HG02884 (cell line): ENCODE data around the gene PLD1.

Experiments
- ATAC-seq: cut with Tn5 transposase; IDR thresholded peaks from one replicate; pipeline ENCODE4 v1.9.1; 2021; ENCODE audit warnings: mild to moderate bottlenecking, moderate library complexity; ENCODE audit not compliant: unreplicated experiment

Gene PLD1

GRCh38 chr3:171837698-171838097, 27.4 kb upstream of the PLD1 start:
- no peak for ATAC-seq

GRCh38 chr3:171836855-171837254, 26.6 kb upstream of the PLD1 start:
- no peak for ATAC-seq

GRCh38 chr3:171835613-171836012, 25.3 kb upstream of the PLD1 start:
- no peak for ATAC-seq

- ATAC-seq: no peak
Measured at GRCh38 chr3:171835116-171835515, 24.8 kb upstream of the PLD1 start.

- ATAC-seq: no peak
Measured at GRCh38 chr3:171834461-171834801, 24.1 kb upstream of the PLD1 start.

DNA sequence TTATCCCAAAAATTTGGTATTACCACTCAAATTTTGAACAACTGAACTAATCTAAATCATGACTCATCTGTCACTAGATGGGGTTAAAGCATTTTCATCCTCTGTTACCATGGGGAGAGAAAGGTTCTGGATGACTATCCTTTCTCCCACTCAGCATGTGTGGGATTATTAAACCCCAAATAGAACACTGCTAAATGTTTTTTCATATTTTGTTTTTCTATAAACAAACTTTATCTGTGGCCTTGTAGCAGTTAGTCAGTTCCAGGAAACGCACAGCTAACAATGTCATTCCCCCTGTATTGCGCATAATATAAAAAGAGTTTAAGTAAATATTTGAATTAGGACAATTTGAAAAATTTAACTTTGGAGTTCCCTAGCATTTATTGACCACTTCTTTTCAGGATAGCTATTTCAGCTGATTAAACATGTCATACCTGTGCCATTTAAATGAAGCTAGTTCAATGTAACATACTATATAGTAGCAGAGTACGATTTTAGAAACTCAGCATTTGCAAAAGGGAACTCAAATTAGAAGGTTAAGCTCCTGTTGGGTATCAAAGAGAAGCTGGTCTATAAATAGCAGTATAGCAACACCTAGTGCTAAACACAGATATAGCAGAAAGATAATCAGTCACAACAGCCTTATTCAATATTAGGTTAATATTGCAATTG, 23.6 kb upstream of the PLD1 start:
- ATAC-seq: no peak

GRCh38 chr3:171832989-171833388, 22.7 kb upstream of the PLD1 start:
- no peak for ATAC-seq

DNA sequence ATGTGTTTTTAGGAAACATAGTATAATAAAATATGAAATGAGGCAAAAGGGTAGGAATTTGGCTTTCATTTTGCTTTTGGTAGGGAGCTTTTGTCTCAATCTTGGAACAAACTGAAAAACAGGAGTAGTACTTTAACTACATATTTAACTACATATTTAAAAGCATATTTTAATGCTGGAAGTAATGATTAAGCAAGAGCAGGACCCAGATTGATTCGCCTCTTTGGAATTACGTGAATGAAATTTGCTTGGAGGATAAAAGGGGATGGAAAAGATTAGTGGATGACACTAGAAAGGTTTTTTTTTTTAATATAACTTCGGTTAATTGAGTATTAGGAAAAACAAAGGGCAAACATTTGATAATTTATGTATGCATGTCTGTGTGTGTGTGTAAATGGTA, 21.7 kb upstream of the PLD1 start:
- ATAC-seq: no peak

DNA sequence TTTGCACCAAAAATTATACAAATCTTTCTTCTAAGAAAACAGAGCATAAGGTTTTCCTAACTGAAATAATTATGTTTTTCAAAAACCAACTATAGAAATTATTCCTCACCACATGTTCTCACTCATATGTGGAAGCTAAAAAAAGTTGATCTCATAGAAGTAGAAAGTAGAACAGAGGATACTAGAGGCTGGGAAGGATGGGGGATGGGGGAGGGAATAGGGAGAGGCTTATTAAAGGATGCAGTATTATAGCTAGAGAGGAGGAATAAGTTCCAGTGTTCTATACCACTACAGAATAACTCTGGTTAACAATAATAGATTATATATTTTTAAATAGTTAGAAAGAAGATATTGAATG, 20.2 kb upstream of the PLD1 start:
- ATAC-seq: no peak

DNA sequence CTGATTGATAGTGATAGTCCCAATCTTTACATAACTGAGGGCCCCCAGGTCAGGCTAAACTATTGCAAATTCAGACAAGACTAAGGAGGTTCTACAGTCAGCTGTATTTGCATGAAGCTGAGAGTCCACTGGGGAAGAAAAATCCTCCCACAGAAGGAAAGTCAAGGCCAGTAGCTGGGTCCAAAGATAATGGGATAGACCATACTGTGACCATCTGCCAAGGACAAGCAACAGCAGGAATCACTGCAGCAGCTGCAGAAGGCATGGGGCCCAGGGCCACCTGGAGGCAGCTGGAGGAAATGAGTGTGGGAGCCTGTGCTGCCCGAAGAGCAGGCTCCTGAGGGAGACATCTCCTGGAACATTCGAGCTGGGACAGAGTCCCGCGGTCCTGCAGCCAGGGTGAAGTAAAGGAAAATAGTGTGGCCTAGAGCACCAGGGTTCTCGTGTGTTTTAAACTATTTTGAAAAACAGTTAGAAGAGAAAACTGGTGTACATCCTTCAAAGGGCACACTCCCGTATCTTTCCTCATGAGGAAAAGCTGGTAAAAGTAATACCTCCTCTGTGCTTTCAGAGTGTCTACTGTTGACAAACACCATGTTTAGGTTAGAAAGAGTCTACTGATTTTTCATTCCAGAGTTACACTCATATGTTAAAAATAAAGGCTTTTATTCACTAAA, 19.7 kb upstream of the PLD1 start:
- no peak for ATAC-seq

GRCh38 chr3:171828902-171829770, 18.9 kb upstream of the PLD1 start:
- no peak for ATAC-seq

DNA sequence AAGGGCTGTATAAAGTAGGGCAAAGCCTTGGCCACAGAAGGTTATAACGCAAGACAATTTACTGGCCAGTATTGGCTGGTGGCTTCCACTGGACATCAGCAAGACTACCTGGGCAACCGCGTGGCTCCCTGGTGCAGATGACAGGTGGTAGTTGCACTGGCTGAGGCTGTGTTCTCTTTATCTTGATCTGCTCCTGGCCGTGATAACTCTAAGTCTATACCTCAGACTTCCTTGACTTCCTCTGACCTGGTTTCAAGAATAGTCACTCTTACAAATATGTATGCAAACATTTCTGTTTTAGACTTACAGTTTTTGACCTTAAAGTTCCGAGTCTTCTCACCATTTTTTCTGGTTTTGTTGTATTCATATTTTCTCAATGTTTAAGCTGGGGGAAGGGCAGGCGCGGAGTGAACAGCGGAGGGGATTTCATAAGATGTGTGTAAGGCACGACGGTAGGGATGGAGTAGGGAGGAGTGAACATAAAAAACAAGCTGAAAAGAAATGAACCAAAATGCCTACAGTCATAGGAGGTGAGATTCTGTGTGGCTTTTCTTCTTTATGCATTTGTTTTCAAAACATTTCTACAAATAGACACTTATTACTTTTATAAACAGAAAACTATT, 17.7 kb upstream of the PLD1 start:
- ATAC-seq: no peak

- ATAC-seq: no peak
Measured at GRCh38 chr3:171827385-171827784, 17.1 kb upstream of the PLD1 start.

- no peak for ATAC-seq
Measured at GRCh38 chr3:171825222-171825828, 15.0 kb upstream of the PLD1 start.

GRCh38 chr3:171824824-171825221, 14.5 kb upstream of the PLD1 start:
- ATAC-seq: no peak

DNA sequence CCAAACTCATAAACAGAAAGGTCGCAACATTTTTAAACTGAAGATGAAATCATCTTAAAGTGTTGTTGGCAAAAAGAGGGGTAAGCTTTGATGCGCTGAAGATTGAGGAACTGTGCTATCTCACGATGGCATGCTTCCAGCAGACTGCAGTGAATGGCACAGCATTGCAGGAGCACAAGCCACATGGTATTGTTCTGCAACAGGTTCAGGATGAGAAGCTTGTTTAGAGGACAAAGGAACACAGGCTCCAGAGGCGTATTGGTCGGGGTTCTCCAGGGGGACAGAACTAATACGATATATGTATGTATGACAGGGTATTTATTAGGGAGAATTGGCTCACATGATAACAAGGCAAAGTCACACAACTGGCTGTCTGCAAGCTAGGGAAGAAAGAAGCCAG, 13.8 kb upstream of the PLD1 start:
- no peak for ATAC-seq

DNA sequence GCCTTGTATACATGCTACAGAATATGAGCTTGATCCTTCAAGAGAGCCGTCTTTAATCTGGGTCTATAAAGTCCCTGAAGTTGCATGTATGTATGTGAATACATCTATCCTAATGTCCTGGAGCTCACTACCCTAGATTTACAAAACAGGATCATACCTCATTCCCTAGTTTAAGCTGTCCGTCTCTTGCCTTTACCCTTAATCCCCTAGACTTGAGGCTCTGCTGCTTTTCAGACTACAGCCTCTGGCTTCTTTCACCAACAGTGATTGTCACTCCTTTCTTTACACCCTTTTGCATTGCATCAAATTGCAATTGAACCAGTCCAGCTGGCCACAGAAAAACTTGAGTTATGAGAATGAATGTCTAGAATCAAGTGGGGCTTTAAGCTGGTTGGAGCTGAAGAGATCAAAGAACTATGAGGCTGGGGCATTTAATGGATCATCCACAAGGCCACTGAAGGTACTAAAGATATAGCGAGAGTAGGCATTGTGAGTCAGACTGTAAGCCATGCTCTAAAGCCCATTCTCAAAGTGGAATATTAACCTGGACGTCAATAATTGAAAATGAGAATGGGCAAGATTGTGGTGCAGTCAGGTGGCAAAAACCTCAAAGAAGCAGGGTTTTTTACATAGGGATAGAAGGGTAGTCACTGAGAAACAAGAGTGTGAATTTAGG, 12.3 kb upstream of the PLD1 start:
- no peak for ATAC-seq

DNA sequence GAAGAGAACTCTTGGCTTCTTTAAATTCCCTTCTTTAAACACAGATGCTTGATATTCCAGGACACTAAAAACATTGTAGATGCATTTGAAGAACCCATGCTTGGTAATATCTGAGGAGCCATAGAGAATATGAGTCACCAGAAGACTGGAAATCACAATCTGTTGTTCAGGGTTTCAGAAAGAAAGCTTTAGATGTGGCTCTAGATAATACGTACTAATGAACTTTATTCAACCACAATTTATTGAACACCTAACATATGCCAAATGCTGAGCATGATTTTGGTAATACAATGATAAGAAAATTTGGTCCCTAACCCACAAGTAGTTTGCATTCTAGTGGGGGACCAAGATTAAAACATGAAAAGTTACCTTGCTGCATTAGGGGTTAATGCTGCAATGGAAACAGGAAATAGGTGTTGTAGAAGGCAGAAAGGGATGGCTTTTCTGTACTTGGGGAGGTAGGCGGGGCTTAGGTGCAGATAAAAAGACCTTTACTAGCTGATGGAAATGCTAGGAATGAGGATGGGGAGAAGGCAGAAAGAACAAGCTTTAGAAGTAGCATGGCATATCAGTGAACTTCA, 11.6 kb upstream of the PLD1 start:
- no peak for ATAC-seq

DNA sequence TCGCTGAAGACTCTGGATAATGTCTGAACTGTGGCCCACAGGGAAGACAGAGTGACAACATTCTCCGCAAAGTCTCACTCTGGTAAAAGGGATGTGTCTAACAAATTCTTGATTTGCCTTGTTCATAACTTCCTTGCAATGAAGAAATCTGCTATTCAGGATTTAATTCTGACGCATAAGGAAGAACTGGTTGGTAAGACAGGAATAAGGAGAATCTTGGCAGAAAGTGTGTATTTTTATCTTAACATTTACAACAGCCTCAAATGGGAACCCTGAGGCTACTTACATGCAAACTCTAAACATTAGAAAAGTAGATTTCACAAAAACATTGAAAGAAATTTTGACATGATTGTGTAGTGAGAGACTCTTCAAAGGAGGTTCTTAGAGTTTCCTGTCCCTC, 10.8 kb upstream of the PLD1 start:
- ATAC-seq: no peak

DNA sequence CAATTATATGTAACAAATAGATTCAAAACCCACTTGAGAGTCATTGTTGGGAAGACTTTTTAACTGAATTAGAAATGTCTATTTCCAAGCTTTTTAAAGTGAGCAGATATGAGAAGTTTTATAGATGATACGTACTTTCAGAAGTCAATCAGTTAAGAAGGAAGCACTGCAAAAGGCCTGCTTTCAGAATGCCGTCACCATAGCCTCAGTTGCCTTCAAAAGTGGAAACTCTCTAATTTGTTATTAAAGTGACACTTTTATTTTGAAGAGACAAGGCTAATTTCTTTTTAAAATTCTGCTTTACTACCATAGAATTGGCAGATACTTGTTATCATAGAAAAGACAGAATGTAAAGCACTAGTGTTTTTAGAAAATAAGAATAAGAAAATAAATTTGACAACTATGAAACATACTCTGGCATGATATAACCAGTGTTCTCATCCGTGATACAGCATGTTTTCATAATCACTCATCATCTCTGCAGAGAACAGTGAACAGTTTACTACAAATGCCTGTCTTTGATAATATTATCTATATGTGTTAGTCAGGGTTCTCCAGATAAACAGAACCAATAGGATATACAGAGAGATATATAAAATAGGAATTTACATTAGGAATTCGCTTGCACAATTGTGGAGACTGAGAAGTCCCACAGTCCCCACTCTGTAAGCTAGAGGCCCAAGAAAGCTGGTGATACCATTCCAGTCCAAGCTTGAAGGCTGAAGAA, 7.0 kb upstream of the PLD1 start:
- ATAC-seq: no peak
